DOHH2 (cell line): Measurements from ENCODE around the gene SNW1.

Source experiments
- H3F3A ChIP-seq: fragments of 200-600 bp; sonication (generic), shearing (Covaris generic); 2 replicates; pipeline ENCODE4 v1.6.0; 2016; ENCODE audit warnings: antibody characterized with exemption, mild to moderate bottlenecking; ENCODE audit not compliant: control insufficient read depth, insufficient read depth
- H3K27ac ChIP-seq: fragments of 200-600 bp; sonication (generic); 2 replicates; pipeline ENCODE4 v1.5.1; 2014; ENCODE audit warnings: low read depth, mild to moderate bottlenecking, low read length, moderate library complexity
- H3K27me3 ChIP-seq: fragments of 200-600 bp; sonication (generic); 2 replicates; pipeline ENCODE4 v1.6.1; 2014; ENCODE audit warnings: mild to moderate bottlenecking, low read length, mixed read lengths; ENCODE audit not compliant: control insufficient read depth
- H3K36me3 ChIP-seq: fragments of 200-600 bp; sonication (generic); 2 replicates; pipeline ENCODE4 v1.6.1; 2014; ENCODE audit warnings: mild to moderate bottlenecking, low read length, moderate library complexity, mixed read lengths; ENCODE audit not compliant: control insufficient read depth
- H3K4me1 ChIP-seq: fragments of 200-600 bp; sonication (generic); 2 replicates; pipeline ENCODE4 v1.6.1; 2014; ENCODE audit warnings: mild to moderate bottlenecking, low read length, mixed read lengths; ENCODE audit not compliant: control insufficient read depth
- H3K4me2 ChIP-seq: fragments of 200-600 bp; sonication (generic); 2 replicates; pipeline ENCODE4 v1.6.0; 2014; ENCODE audit warnings: mild to moderate bottlenecking, low read length, moderate library complexity
- H3K4me3 ChIP-seq: fragments of 200-600 bp; sonication (generic); 2 replicates; pipeline ENCODE4 v1.5.1; 2014; ENCODE audit warnings: mild to moderate bottlenecking, low read length, mixed read lengths
- H3K79me2 ChIP-seq: fragments of 200-600 bp; sonication (generic); 2 replicates; pipeline ENCODE4 v1.6.1; 2014; ENCODE audit warnings: mild to moderate bottlenecking, low read length, mixed read lengths; ENCODE audit not compliant: control insufficient read depth
- H3K9me2 ChIP-seq: fragments of 200-600 bp; sonication (generic); replicated peaks from 2 replicates; pipeline ENCODE4 v1.6.1; 2014; ENCODE audit warnings: mild to moderate bottlenecking, low read length, mixed read lengths; ENCODE audit not compliant: control insufficient read depth
- H3K9me3 ChIP-seq: fragments of 200-600 bp; sonication (generic); 2 replicates; pipeline ENCODE4 v1.6.1; 2014; ENCODE audit warnings: antibody characterized with exemption, low read length, mixed read lengths; ENCODE audit not compliant: control insufficient read depth, insufficient read depth
- H4K20me1 ChIP-seq: fragments of 200-600 bp; sonication (generic); 2 replicates; pipeline ENCODE4 v1.6.0; 2014; ENCODE audit warnings: low read depth, mild to moderate bottlenecking, antibody characterized with exemption, low read length, moderate library complexity; ENCODE audit not compliant: control insufficient read depth, insufficient read depth
- EZH2phosphoT487 ChIP-seq: fragments of 200-600 bp; sonication (generic); IDR thresholded peaks from 2 replicates; pipeline ENCODE4 v1.6.1; 2017; ENCODE audit warnings: borderline replicate concordance, mild to moderate bottlenecking, antibody characterized with exemption, low read length, moderate library complexity, mixed read lengths
- TF ChIP-seq, protein P1 (sequence below): fragments of 200-600 bp; sonication (generic); IDR thresholded peaks from one replicate; pipeline ENCODE4 v1.5.1; 2014; ENCODE audit warnings: antibody characterized with exemption, mild to moderate bottlenecking, low read depth, low read length; ENCODE audit not compliant: poor library complexity, severe bottlenecking

The SNW1 gene

GRCh38 chr14:77691259-77691658 lies 69.7 kb downstream of the SNW1 start:
- no peak overlapping the region for H3K4me2 ChIP-seq
- no peak overlapping the region for H3K4me3 ChIP-seq
- H3K36me3 ChIP-seq = peaks cover 51% of the 10 kb centered on the region
- no peaks in the 10 kb centered on the region for H3K27me3 ChIP-seq
- no peaks in the 10 kb centered on the region for H3F3A ChIP-seq
- H3K27ac ChIP-seq = no peak overlapping the region
- TF ChIP-seq, protein P1, sequence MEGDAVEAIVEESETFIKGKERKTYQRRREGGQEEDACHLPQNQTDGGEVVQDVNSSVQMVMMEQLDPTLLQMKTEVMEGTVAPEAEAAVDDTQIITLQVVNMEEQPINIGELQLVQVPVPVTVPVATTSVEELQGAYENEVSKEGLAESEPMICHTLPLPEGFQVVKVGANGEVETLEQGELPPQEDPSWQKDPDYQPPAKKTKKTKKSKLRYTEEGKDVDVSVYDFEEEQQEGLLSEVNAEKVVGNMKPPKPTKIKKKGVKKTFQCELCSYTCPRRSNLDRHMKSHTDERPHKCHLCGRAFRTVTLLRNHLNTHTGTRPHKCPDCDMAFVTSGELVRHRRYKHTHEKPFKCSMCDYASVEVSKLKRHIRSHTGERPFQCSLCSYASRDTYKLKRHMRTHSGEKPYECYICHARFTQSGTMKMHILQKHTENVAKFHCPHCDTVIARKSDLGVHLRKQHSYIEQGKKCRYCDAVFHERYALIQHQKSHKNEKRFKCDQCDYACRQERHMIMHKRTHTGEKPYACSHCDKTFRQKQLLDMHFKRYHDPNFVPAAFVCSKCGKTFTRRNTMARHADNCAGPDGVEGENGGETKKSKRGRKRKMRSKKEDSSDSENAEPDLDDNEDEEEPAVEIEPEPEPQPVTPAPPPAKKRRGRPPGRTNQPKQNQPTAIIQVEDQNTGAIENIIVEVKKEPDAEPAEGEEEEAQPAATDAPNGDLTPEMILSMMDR = no peak
- no peak for TF ChIP-seq EZH2phosphoT487
- no peaks in the 10 kb centered on the region for H3K9me2 ChIP-seq
- no peaks in the 10 kb centered on the region for H3K79me2 ChIP-seq
- no peaks in the 10 kb centered on the region for H3K4me1 ChIP-seq
- no peaks in the 10 kb centered on the region for H4K20me1 ChIP-seq
- no peaks in the 10 kb centered on the region for H3K9me3 ChIP-seq

DNA sequence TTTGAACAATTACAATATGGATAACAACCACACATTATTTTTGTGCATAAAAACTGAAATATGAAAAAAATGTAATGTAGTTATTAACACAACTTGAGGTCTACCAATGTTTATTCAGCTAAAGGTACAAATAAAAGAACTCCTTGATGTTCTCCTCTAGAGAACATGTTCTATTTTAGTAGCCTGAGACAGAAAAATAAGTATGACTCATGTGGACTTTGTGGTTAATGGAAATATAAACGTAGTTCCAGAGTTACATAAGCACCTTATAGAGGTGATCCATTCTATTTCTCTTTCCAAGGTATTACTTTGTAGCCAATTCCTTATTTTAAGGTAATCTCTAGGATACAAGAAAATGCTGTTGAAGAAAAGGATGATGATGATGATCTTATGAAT lies 78.8 kb downstream of the SNW1 start:
- no peaks in the 10 kb centered on the region for H3K4me1 ChIP-seq
- H3K79me2 ChIP-seq = no peaks in the 10 kb centered on the region
- no peak for TF ChIP-seq EZH2phosphoT487
- TF ChIP-seq, protein P1 = no peak
- no peak overlapping the region for H3K4me2 ChIP-seq
- H3F3A ChIP-seq = no peaks in the 10 kb centered on the region
- no peak overlapping the region for H3K4me3 ChIP-seq
- peaks cover 15% of the 10 kb centered on the region for H3K36me3 ChIP-seq
- no peaks in the 10 kb centered on the region for H3K9me2 ChIP-seq
- no peaks in the 10 kb centered on the region for H4K20me1 ChIP-seq
- no peaks in the 10 kb centered on the region for H3K27me3 ChIP-seq
- H3K27ac ChIP-seq = no peak overlapping the region
- H3K9me3 ChIP-seq = no peaks in the 10 kb centered on the region

GRCh38 chr14:77681196-77682157 lies 79.5 kb downstream of the SNW1 start:
- Histone ChIP-seq H3K36me3 (peaks cover 15% of the 10 kb centered on the region), H3K4me2 (no peak overlapping the region), H3K9me3 (no peaks in the 10 kb centered on the region), H3K4me1 (no peaks in the 10 kb centered on the region), H3K4me3 (no peak overlapping the region), H3K9me2 (no peaks in the 10 kb centered on the region), H3K27ac (no peak overlapping the region), H3K79me2 (no peaks in the 10 kb centered on the region), H3F3A (no peaks in the 10 kb centered on the region), H4K20me1 (no peaks in the 10 kb centered on the region), H3K27me3 (no peaks in the 10 kb centered on the region)
- no peak for TF ChIP-seq EZH2phosphoT487
- TF ChIP-seq, protein P1 = no peak
